ENCODE data around the gene SMG6.

SMG6 gene

GRCh38 chr17:2053380-2054261, 250.0 kb downstream of the SMG6 start:
- H3K4me2 ChIP-seq (ENCODE audit: low read length): peak overlapping the region; percentile 34
- H3K27me3 ChIP-seq (ENCODE audit: insufficient read depth, low read length, poor library complexity): peaks cover 53% of the 10 kb centered on the region
- no peak overlapping the region for H3K4me3 ChIP-seq (ENCODE audit: low read length)
- H3K27ac ChIP-seq (ENCODE audit: low read depth, low read length): no peak overlapping the region
- H4K5ac ChIP-seq (ENCODE audit: low read length): no peak overlapping the region
- H3K79me1 ChIP-seq (ENCODE audit: low read length): no peaks in the 10 kb centered on the region
- no peak overlapping the region for H3K9ac ChIP-seq (ENCODE audit: low read length)
- peak; percentile 76 for DNase-seq
- H3K4ac ChIP-seq (ENCODE audit: low read depth, low read length): no peak overlapping the region
- H3K4me1 ChIP-seq (ENCODE audit: control insufficient read depth, low read depth, low read length): peaks cover 2% of the 10 kb centered on the region
- no peaks in the 10 kb centered on the region for H3K79me2 ChIP-seq (ENCODE audit: control insufficient read depth, insufficient read depth, low read length)
- WGBS (ENCODE audit: extremely low coverage, insufficient coverage, low lambda C conversion rate): no CpG with 5 or more reads among the region's 84 CpGs
- H2BK5ac ChIP-seq (ENCODE audit: low read length): no peak overlapping the region
- H2BK120ac ChIP-seq (ENCODE audit: low read depth, low read length): no peak overlapping the region
- no peak overlapping the region for H3K23ac ChIP-seq (ENCODE audit: low read length)
- no peak overlapping the region for H2BK15ac ChIP-seq (replicated peaks; ENCODE audit: low read depth)
- H3K56ac ChIP-seq (ENCODE audit: low read length): no peak overlapping the region
- H3K18ac ChIP-seq (ENCODE audit: low read length): no peak overlapping the region
- H3K36me3 ChIP-seq (ENCODE audit: control insufficient read depth, insufficient read depth, low read length): no peaks in the 10 kb centered on the region
- H4K8ac ChIP-seq (ENCODE audit: low read depth, low read length): no peak overlapping the region
- no peak overlapping the region for H2AK5ac ChIP-seq (ENCODE audit: low read length)

GRCh38 chr17:2051933-2052559, 251.5 kb downstream of the SMG6 start:
- Histone ChIP-seq H3K18ac (ENCODE audit: low read length) (no peak overlapping the region), H3K27ac (ENCODE audit: low read depth, low read length) (no peak overlapping the region), H2BK5ac (ENCODE audit: low read length) (no peak overlapping the region), H4K5ac (ENCODE audit: low read length) (no peak overlapping the region), H3K4ac (ENCODE audit: low read depth, low read length) (no peak overlapping the region), H2AK5ac (ENCODE audit: low read length) (no peak overlapping the region), H3K79me1 (ENCODE audit: low read length) (no peaks in the 10 kb centered on the region), H3K4me3 (ENCODE audit: low read length) (no peak overlapping the region), H3K36me3 (ENCODE audit: control insufficient read depth, insufficient read depth, low read length) (no peaks in the 10 kb centered on the region), H3K27me3 (ENCODE audit: insufficient read depth, low read length, poor library complexity) (peaks cover 41% of the 10 kb centered on the region), H3K4me2 (ENCODE audit: low read length) (no peak overlapping the region), H3K4me1 (ENCODE audit: control insufficient read depth, low read depth, low read length) (peaks cover 3% of the 10 kb centered on the region), H2BK15ac (replicated peaks; ENCODE audit: low read depth) (no peak overlapping the region), H3K23ac (ENCODE audit: low read length) (no peak overlapping the region), H3K79me2 (ENCODE audit: control insufficient read depth, insufficient read depth, low read length) (no peaks in the 10 kb centered on the region), H4K8ac (ENCODE audit: low read depth, low read length) (no peak overlapping the region), H3K56ac (ENCODE audit: low read length) (no peak overlapping the region), H2BK120ac (ENCODE audit: low read depth, low read length) (no peak overlapping the region), H3K9ac (ENCODE audit: low read length) (no peak overlapping the region)
- no peak for DNase-seq
- WGBS (ENCODE audit: extremely low coverage, insufficient coverage, low lambda C conversion rate): no CpG with 5 or more reads among the region's 14 CpGs

GRCh38 chr17:2051061-2051932, 252.3 kb downstream of the SMG6 start:
- no peaks in the 10 kb centered on the region for H3K79me1 ChIP-seq (ENCODE audit: low read length)
- no peak overlapping the region for H3K9ac ChIP-seq (ENCODE audit: low read length)
- H2BK5ac ChIP-seq (ENCODE audit: low read length): no peak overlapping the region
- H3K79me2 ChIP-seq (ENCODE audit: control insufficient read depth, insufficient read depth, low read length): no peaks in the 10 kb centered on the region
- H3K4ac ChIP-seq (ENCODE audit: low read depth, low read length): no peak overlapping the region
- H2AK5ac ChIP-seq (ENCODE audit: low read length): no peak overlapping the region
- H3K4me2 ChIP-seq (ENCODE audit: low read length): no peak overlapping the region
- H4K8ac ChIP-seq (ENCODE audit: low read depth, low read length): no peak overlapping the region
- no CpG with 5 or more reads among the region's 81 CpGs for WGBS (ENCODE audit: extremely low coverage, insufficient coverage, low lambda C conversion rate)
- H3K27me3 ChIP-seq (ENCODE audit: insufficient read depth, low read length, poor library complexity): peaks cover 38% of the 10 kb centered on the region
- no peak for DNase-seq
- no peak overlapping the region for H2BK120ac ChIP-seq (ENCODE audit: low read depth, low read length)
- H3K23ac ChIP-seq (ENCODE audit: low read length): no peak overlapping the region
- H3K36me3 ChIP-seq (ENCODE audit: control insufficient read depth, insufficient read depth, low read length): no peaks in the 10 kb centered on the region
- no peak overlapping the region for H2BK15ac ChIP-seq (replicated peaks; ENCODE audit: low read depth)
- no peak overlapping the region for H4K5ac ChIP-seq (ENCODE audit: low read length)
- H3K4me1 ChIP-seq (ENCODE audit: control insufficient read depth, low read depth, low read length): peaks cover 3% of the 10 kb centered on the region
- H3K27ac ChIP-seq (ENCODE audit: low read depth, low read length): no peak overlapping the region
- no peak overlapping the region for H3K4me3 ChIP-seq (ENCODE audit: low read length)
- no peak overlapping the region for H3K56ac ChIP-seq (ENCODE audit: low read length)
- H3K18ac ChIP-seq (ENCODE audit: low read length): no peak overlapping the region

GRCh38 chr17:2050300-2051060, 253.1 kb downstream of the SMG6 start:
- Histone ChIP-seq H2AK5ac (ENCODE audit: low read length) (no peak overlapping the region), H4K8ac (ENCODE audit: low read depth, low read length) (no peak overlapping the region), H3K56ac (ENCODE audit: low read length) (no peak overlapping the region), H2BK5ac (ENCODE audit: low read length) (no peak overlapping the region), H3K4ac (ENCODE audit: low read depth, low read length) (no peak overlapping the region), H3K4me1 (ENCODE audit: control insufficient read depth, low read depth, low read length) (peaks cover 3% of the 10 kb centered on the region), H3K4me2 (ENCODE audit: low read length) (no peak overlapping the region), H4K5ac (ENCODE audit: low read length) (no peak overlapping the region), H3K9ac (ENCODE audit: low read length) (no peak overlapping the region), H3K27ac (ENCODE audit: low read depth, low read length) (no peak overlapping the region), H3K79me2 (ENCODE audit: control insufficient read depth, insufficient read depth, low read length) (no peaks in the 10 kb centered on the region), H3K18ac (ENCODE audit: low read length) (no peak overlapping the region), H3K36me3 (ENCODE audit: control insufficient read depth, insufficient read depth, low read length) (no peaks in the 10 kb centered on the region), H3K27me3 (ENCODE audit: insufficient read depth, low read length, poor library complexity) (peaks cover 32% of the 10 kb centered on the region), H2BK120ac (ENCODE audit: low read depth, low read length) (no peak overlapping the region), H3K23ac (ENCODE audit: low read length) (no peak overlapping the region), H3K79me1 (ENCODE audit: low read length) (no peaks in the 10 kb centered on the region), H3K4me3 (ENCODE audit: low read length) (no peak overlapping the region), H2BK15ac (replicated peaks; ENCODE audit: low read depth) (no peak overlapping the region)
- DNase-seq: peak; percentile 77
- no CpG with 5 or more reads among the region's 88 CpGs for WGBS (ENCODE audit: extremely low coverage, insufficient coverage, low lambda C conversion rate)

Measured in mesendoderm (in vitro differentiated cells).